K562 (cell line): ENCODE data around the gene MUCL3. TPM values are rescaled to one million over a fixed set of nuclear protein-coding genes. Genes with fewer than 3 reads are reported as not detected.
A peak's percentile ranks its signal among the peaks of the same experiment; 100 is the strongest.

Experiments used
- ATAC-seq: fragments of 200-7000 bp; cut with Tn5 transposase; 3 replicates; pipeline ENCODE4 v1.9.1; 2020; ENCODE audit warnings: moderate library complexity
- BruUV-seq: library from RNA; stranded (reverse); fragments of 400-500 nt; replicated peaks from 2 replicates; lab custom pipeline; 2021; lab: Mats Ljungman, UMichigan
- CTCF ChIA-PET: fragments of 300-600 bp; formaldehyde crosslinking; extraction: SDS; loops from one replicate; lab custom pipeline; 2021; ENCODE audit warnings: low intra/inter-chr PET ratio; lab: Yijun Ruan, JAX
- POLR2A ChIA-PET: fragments of 300-600, 350-650 bp; sonication (Branson Sonifier 250); formaldehyde crosslinking; extraction: SDS; loops from one replicate; lab custom pipeline; 2021; ENCODE audit warnings: antibody characterized with exemption, inconsistent platforms; lab: Yijun Ruan, JAX
- DNase-seq, 4 experiments: peaks; one replicate each; pipeline versions ENCODE4 v3.0.0 to v3.0.0-alpha.2; 2011 to 2018; ENCODE audit warnings: low spot score in 3 of 4, mixed read lengths in 3 of 4; ENCODE audit errors: extremely low read depth in 1 of 4
- FAIRE-seq: peaks from 2 replicates; lab custom pipeline; 2011; peaks lifted over from hg19 to GRCh38; lab: Jason Lieb, UNC
- H2AFZ ChIP-seq: 2 replicates; pipeline ENCODE4 v1.6.0; 2011; ENCODE audit warnings: low read depth, low read length, control low read depth, inconsistent platforms
- H3K27ac ChIP-seq: fragments of 200-600 bp; 3 replicates; pipeline ENCODE4 v1.8.0; 2011; ENCODE audit warnings: low read depth, mild to moderate bottlenecking, control low read depth, inconsistent platforms, low read length, moderate library complexity, mixed read lengths; ENCODE audit errors: extremely low read depth
- H3K27me3 ChIP-seq, 2 experiments: fragments of 300-600 bp in 1 of 2; 2 replicates in 1 of 2; 3 replicates in 1 of 2; pipeline versions ENCODE4 v1.6.0 to v1.8.0; 2011; ENCODE audit warnings: inconsistent platforms in 2 of 2, low read length in 2 of 2, mild to moderate bottlenecking in 1 of 2, mixed read lengths in 1 of 2, moderate library complexity in 1 of 2; ENCODE audit not compliant: control insufficient read depth in 2 of 2, insufficient read depth in 2 of 2
- H3K36me3 ChIP-seq: fragments of 300-600 bp; 3 replicates; pipeline ENCODE4 v1.8.0; 2011; ENCODE audit warnings: mild to moderate bottlenecking, low read length, inconsistent platforms; ENCODE audit not compliant: control insufficient read depth, insufficient read depth
- H3K4me1 ChIP-seq, 2 experiments: fragments of 200-600 bp in 1 of 2; replicated peaks in 1 of 2; 2 replicates in 1 of 2; 3 replicates in 1 of 2; pipeline versions ENCODE4 v1.5.1 to v1.8.0; 2011; ENCODE audit warnings: inconsistent platforms in 2 of 2, low read length in 2 of 2, mild to moderate bottlenecking in 1 of 2, mixed read lengths in 1 of 2, moderate library complexity in 1 of 2; ENCODE audit not compliant: control insufficient read depth in 2 of 2, insufficient read depth in 2 of 2
- H3K4me2 ChIP-seq: 2 replicates; pipeline ENCODE4 v1.6.1; 2011; ENCODE audit warnings: low read length, control low read depth, inconsistent platforms, mixed read lengths; ENCODE audit not compliant: insufficient read depth
- H3K4me3 ChIP-seq: fragments of 200-600 bp; sonication (generic), shearing (Covaris generic); 2 replicates; pipeline ENCODE4 v1.5.1; 2016; ENCODE audit warnings: control low read depth, inconsistent platforms
- H3K79me2 ChIP-seq: fragments of 200-600 bp; 3 replicates; pipeline ENCODE4 v1.8.0; 2011; ENCODE audit warnings: low read length, inconsistent platforms; ENCODE audit not compliant: control insufficient read depth, insufficient read depth
- H3K9ac ChIP-seq, 2 experiments: 2 replicates each; pipeline versions ENCODE4 v1.6.0 to v1.6.1; 2011; ENCODE audit warnings: low read depth in 2 of 2, low read length in 2 of 2, control low read depth in 1 of 2, inconsistent platforms in 1 of 2, mild to moderate bottlenecking in 1 of 2, mixed read lengths in 1 of 2; ENCODE audit not compliant: insufficient read depth in 1 of 2
- H3K9me1 ChIP-seq: one replicate; pipeline ENCODE4 v1.6.0; 2011; ENCODE audit warnings: inconsistent platforms, mild to moderate bottlenecking, low read length, moderate library complexity; ENCODE audit not compliant: control insufficient read depth, insufficient read depth
- H3K9me3 ChIP-seq: replicated peaks from 2 replicates; pipeline ENCODE4 v1.5.1; 2011; ENCODE audit warnings: low read depth, low read length, inconsistent platforms; ENCODE audit not compliant: control insufficient read depth, insufficient read depth
- H4K20me1 ChIP-seq: replicated peaks from 2 replicates; pipeline ENCODE4 v1.6.1; 2011; ENCODE audit warnings: low read length, inconsistent platforms, mixed read lengths; ENCODE audit not compliant: control insufficient read depth, insufficient read depth
- CCNT2 ChIP-seq: IDR thresholded peaks from 2 replicates; pipeline ENCODE4 v1.6.1; 2011; ENCODE audit warnings: borderline replicate concordance, low read depth, mild to moderate bottlenecking, moderate library complexity, mixed read lengths, low read length; ENCODE audit not compliant: insufficient read length; ENCODE audit errors: extremely low read depth
- MYNN ChIP-seq, 2 experiments: sonication (generic); formaldehyde crosslinking in 1 of 2; IDR thresholded peaks; 2 replicates each; pipeline versions ENCODE4 v1.5.0 to v1.6.1; 2016 to 2020; ENCODE audit warnings: antibody characterized with exemption in 1 of 2, missing genetic modification reagents in 1 of 2
- ZBTB11 ChIP-seq, 3 experiments: fragments of 200-800 bp in 1 of 3; fragments of 250-450 bp in 1 of 3; fragments of 450-650 bp in 1 of 3; sonication (Bioruptor Pico) in 1 of 3; sonication (Bioruptor generic) in 1 of 3; formaldehyde crosslinking in 1 of 3; IDR thresholded peaks; 2 replicates each; pipeline versions ENCODE4 v1.6.1 to v1.8.0; 2016 to 2022; ENCODE audit warnings: mild to moderate bottlenecking in 2 of 3, missing genetic modification characterization in 2 of 3, missing compliant biosample characterization in 1 of 3, moderate library complexity in 1 of 3
- WGBS: fragments of 100-300 bp; shearing (Covaris generic); methylation state at CpG from one replicate; pipeline ENCODE4 v1.1.6; 2016; ENCODE audit warnings: low coverage, mixed read lengths; ENCODE audit not compliant: insufficient coverage; ENCODE audit errors: missing lambda C conversion rate; 5-methylcytosine and 5-hydroxymethylcytosine counted together
- in situ Hi-C: fragments of 300-500 bp; cut with MboI; formaldehyde crosslinking; loops from 4 replicates; pipeline ENCODE4 v1.15.0; 2018; ENCODE audit warnings: inconsistent platforms, mixed read lengths
- intact Hi-C: fragments of 100-400 bp; cut with micrococcal nuclease; formaldehyde crosslinking; loops from 2 replicates; pipeline ENCODE4 v1.14.2; 2022
- polyA plus RNA-seq, 8 experiments: library from polyadenylated mRNA; depleted of rRNA in 4 of 8; stranded (reverse) in 5 of 8; unstranded in 3 of 8; fragments of >200 nt; fragmentation: Nextera tagmentation in 2 of 8; fragmentation: Illumina TruSeq in 1 of 8; extraction: Ambion mirVana in 2 of 8; extraction: Trizol in 1 of 8; gene quantifications; 2 replicates each; pipeline versions ENCODE4 v1.2.1 to v1.2.3, GENCODE V29; 2011 to 2014; ENCODE audit warnings: inconsistent platforms in 1 of 8, missing spikeins in 1 of 8
- total RNA-seq, 7 experiments: library from RNA; depleted of rRNA in 6 of 7; stranded (reverse); fragments of >200 nt in 6 of 7; fragmentation: Illumina TruSeq in 2 of 7; extraction: Trizol in 2 of 7; gene quantifications; 2 replicates each; pipeline versions ENCODE4 v1.2.1 to v1.2.3, GENCODE V29; 2011 to 2021; ENCODE audit warnings: low replicate concordance in 1 of 7

MUCL3 gene
- total and polyA plus RNA-seq, 9 of the 15 experiments (the other 6 are each of a cell fraction or from before 2014, with no cell fraction given), result 0.07 TPM; not detected in 8

DNA sequence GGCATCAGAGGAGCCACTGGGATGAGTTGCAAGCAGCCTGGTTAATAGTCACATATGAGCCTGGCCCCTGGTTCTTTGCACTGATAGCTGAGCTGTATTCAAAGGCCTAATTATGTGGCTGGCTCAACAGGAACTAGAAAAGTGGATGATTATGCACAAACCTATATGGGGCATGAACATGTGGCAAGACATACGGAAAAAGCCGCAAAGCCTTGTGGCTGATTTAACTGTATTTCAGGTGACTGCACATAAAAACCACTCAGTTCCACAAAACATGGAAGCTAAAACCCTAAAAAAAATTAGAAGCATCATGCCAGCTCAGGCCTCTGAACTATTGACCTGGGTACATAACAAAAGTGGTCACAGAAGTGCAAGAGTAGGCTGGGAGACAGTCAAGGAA, 56.5 kb downstream of the MUCL3 start:
- no peak for ATAC-seq
- WGBS, result 85% methylated on average over 2 of the region's 2 CpGs
- H3K27me3 ChIP-seq, result peaks cover 16 to 18% of the 10 kb centered on the region in 2 experiments; a peak in 4 of 5 replicates
- in situ Hi-C loops (no loop called here), intact Hi-C loops (no loop called here)
- no peak overlapping the region for H3K27ac ChIP-seq
- no peak for FAIRE-seq
- H3K9me1 ChIP-seq, result no peaks in the 10 kb centered on the region
- BruUV-seq, result no TSS peak
- H2AFZ ChIP-seq, result no peak overlapping the region
- H3K4me1 ChIP-seq, result peaks cover 0 to 3% of the 10 kb centered on the region in 2 experiments; a peak in 1 of 5 replicates
- H3K36me3 ChIP-seq, result no peaks in the 10 kb centered on the region
- no peaks in the 10 kb centered on the region for H3K9me3 ChIP-seq
- ChIA-PET POLR2A (no interaction called here), CTCF (no interaction called here)
- H3K4me2 ChIP-seq, result no peak overlapping the region
- no peaks in the 10 kb centered on the region for H3K79me2 ChIP-seq
- no peaks in the 10 kb centered on the region for H4K20me1 ChIP-seq
- DNase-seq, result no peak
- no peak overlapping the region for H3K4me3 ChIP-seq
- H3K9ac ChIP-seq, result no peak overlapping the region
- TF ChIP-seq ZBTB11 (CRISPR knock-in tag; IDR thresholded peaks at IDR 0.05) (0 out of 6 replicates have a peak, but pooled peaks of 1 of the 3 experiments have one; percentile 16), CCNT2 (no peak), MYNN (IDR thresholded peaks at IDR 0.05) (no peak), MYNN (CRISPR knock-in tag; IDR thresholded peaks at IDR 0.05) (0 out of 2 replicates have a peak, but pooled peaks have one; percentile 17)
